Measurements from ENCODE around the gene TMEM170B.

Gene TMEM170B

GRCh38 chr6:11626356-11626755 is 88.8 kb downstream of the TMEM170B start:
- no peaks in the 10 kb centered on the region; the same call in 1 of the 2 replicates for H3K27me3 ChIP-seq (ENCODE audit: insufficient read depth, low read length)
- H3K4me2 ChIP-seq (ENCODE audit: low read length), result no peak overlapping the region
- no peak for TF ChIP-seq EZH2 (IDR thresholded peaks at IDR 0.05; ENCODE audit: borderline replicate concordance, low read length)
- TF ChIP-seq, protein P1, sequence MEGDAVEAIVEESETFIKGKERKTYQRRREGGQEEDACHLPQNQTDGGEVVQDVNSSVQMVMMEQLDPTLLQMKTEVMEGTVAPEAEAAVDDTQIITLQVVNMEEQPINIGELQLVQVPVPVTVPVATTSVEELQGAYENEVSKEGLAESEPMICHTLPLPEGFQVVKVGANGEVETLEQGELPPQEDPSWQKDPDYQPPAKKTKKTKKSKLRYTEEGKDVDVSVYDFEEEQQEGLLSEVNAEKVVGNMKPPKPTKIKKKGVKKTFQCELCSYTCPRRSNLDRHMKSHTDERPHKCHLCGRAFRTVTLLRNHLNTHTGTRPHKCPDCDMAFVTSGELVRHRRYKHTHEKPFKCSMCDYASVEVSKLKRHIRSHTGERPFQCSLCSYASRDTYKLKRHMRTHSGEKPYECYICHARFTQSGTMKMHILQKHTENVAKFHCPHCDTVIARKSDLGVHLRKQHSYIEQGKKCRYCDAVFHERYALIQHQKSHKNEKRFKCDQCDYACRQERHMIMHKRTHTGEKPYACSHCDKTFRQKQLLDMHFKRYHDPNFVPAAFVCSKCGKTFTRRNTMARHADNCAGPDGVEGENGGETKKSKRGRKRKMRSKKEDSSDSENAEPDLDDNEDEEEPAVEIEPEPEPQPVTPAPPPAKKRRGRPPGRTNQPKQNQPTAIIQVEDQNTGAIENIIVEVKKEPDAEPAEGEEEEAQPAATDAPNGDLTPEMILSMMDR (IDR thresholded peaks at IDR 0.05; ENCODE audit: low read length), result no peak
- H3F3A ChIP-seq (ENCODE audit: insufficient read depth, low read length), result no peaks in the 10 kb centered on the region
- H3K9me3 ChIP-seq (ENCODE audit: low read length), result no peaks in the 10 kb centered on the region
- no peaks in the 10 kb centered on the region for H3K9me2 ChIP-seq (ENCODE audit: low read depth, low read length)
- H3K4me3 ChIP-seq (ENCODE audit: low read depth, low read length, poor library complexity, severe bottlenecking), result no peak overlapping the region
- no peak overlapping the region for H2AFZ ChIP-seq (ENCODE audit: low read length)
- H3K27ac ChIP-seq (ENCODE audit: low read depth, low read length, poor library complexity, severe bottlenecking), result no peak overlapping the region
- no peak overlapping the region for H3K9ac ChIP-seq (ENCODE audit: low read length)
- no peaks in the 10 kb centered on the region for H3K4me1 ChIP-seq (ENCODE audit: insufficient read depth, low read length, severe bottlenecking)
- H3K79me2 ChIP-seq (ENCODE audit: insufficient read depth, low read length), result no peaks in the 10 kb centered on the region
- no peaks in the 10 kb centered on the region for H4K20me1 ChIP-seq (ENCODE audit: insufficient read depth, low read length)
- no peaks in the 10 kb centered on the region; the same call in 1 of the 2 replicates for H3K36me3 ChIP-seq (ENCODE audit: insufficient read depth, low read length)

GRCh38 chr6:11628562-11628961 is 91.0 kb downstream of the TMEM170B start:
- no peak overlapping the region for H3K4me3 ChIP-seq (ENCODE audit: low read depth, low read length, poor library complexity, severe bottlenecking)
- H3K36me3 ChIP-seq (ENCODE audit: insufficient read depth, low read length), result no peaks in the 10 kb centered on the region; the same call in 1 of the 2 replicates
- no peaks in the 10 kb centered on the region for H3K79me2 ChIP-seq (ENCODE audit: insufficient read depth, low read length)
- no peaks in the 10 kb centered on the region; the same call in 1 of the 2 replicates for H3K27me3 ChIP-seq (ENCODE audit: insufficient read depth, low read length)
- no peak overlapping the region for H3K27ac ChIP-seq (ENCODE audit: low read depth, low read length, poor library complexity, severe bottlenecking)
- H3K4me1 ChIP-seq (ENCODE audit: insufficient read depth, low read length, severe bottlenecking), result no peaks in the 10 kb centered on the region
- no peak overlapping the region for H3K9ac ChIP-seq (ENCODE audit: low read length)
- no peak overlapping the region for H2AFZ ChIP-seq (ENCODE audit: low read length)
- no peak overlapping the region for H3K4me2 ChIP-seq (ENCODE audit: low read length)
- TF ChIP-seq, protein P1 (IDR thresholded peaks at IDR 0.05; ENCODE audit: low read length), result no peak
- TF ChIP-seq EZH2 (IDR thresholded peaks at IDR 0.05; ENCODE audit: borderline replicate concordance, low read length), result no peak
- H4K20me1 ChIP-seq (ENCODE audit: insufficient read depth, low read length), result no peaks in the 10 kb centered on the region
- no peaks in the 10 kb centered on the region for H3F3A ChIP-seq (ENCODE audit: insufficient read depth, low read length)
- H3K9me2 ChIP-seq (ENCODE audit: low read depth, low read length), result no peaks in the 10 kb centered on the region
- H3K9me3 ChIP-seq (ENCODE audit: low read length), result no peaks in the 10 kb centered on the region

- H3K9me2 ChIP-seq (ENCODE audit: low read depth, low read length), result no peaks in the 10 kb centered on the region
- no peaks in the 10 kb centered on the region for H3K9me3 ChIP-seq (ENCODE audit: low read length)
- H3F3A ChIP-seq (ENCODE audit: insufficient read depth, low read length), result no peaks in the 10 kb centered on the region
- H2AFZ ChIP-seq (ENCODE audit: low read length), result no peak overlapping the region
- H3K4me1 ChIP-seq (ENCODE audit: insufficient read depth, low read length, severe bottlenecking), result no peaks in the 10 kb centered on the region
- no peaks in the 10 kb centered on the region for H3K27me3 ChIP-seq (ENCODE audit: insufficient read depth, low read length)
- TF ChIP-seq EZH2 (IDR thresholded peaks at IDR 0.05; ENCODE audit: borderline replicate concordance, low read length), result no peak
- TF ChIP-seq, protein P1 (IDR thresholded peaks at IDR 0.05; ENCODE audit: low read length), result no peak
- no peaks in the 10 kb centered on the region for H3K79me2 ChIP-seq (ENCODE audit: insufficient read depth, low read length)
- no peak overlapping the region for H3K27ac ChIP-seq (ENCODE audit: low read depth, low read length, poor library complexity, severe bottlenecking)
- no peaks in the 10 kb centered on the region for H3K36me3 ChIP-seq (ENCODE audit: insufficient read depth, low read length)
- H3K4me3 ChIP-seq (ENCODE audit: low read depth, low read length, poor library complexity, severe bottlenecking), result no peak overlapping the region
- H3K9ac ChIP-seq (ENCODE audit: low read length), result no peak overlapping the region
- no peak overlapping the region for H3K4me2 ChIP-seq (ENCODE audit: low read length)
- no peaks in the 10 kb centered on the region for H4K20me1 ChIP-seq (ENCODE audit: insufficient read depth, low read length)
Measured at GRCh38 chr6:11631008-11631407, 93.5 kb downstream of the TMEM170B start.

Data from OCI-LY1 (cell line).